ENCODE measurements around the gene RRP15.

RRP15 gene

DNA sequence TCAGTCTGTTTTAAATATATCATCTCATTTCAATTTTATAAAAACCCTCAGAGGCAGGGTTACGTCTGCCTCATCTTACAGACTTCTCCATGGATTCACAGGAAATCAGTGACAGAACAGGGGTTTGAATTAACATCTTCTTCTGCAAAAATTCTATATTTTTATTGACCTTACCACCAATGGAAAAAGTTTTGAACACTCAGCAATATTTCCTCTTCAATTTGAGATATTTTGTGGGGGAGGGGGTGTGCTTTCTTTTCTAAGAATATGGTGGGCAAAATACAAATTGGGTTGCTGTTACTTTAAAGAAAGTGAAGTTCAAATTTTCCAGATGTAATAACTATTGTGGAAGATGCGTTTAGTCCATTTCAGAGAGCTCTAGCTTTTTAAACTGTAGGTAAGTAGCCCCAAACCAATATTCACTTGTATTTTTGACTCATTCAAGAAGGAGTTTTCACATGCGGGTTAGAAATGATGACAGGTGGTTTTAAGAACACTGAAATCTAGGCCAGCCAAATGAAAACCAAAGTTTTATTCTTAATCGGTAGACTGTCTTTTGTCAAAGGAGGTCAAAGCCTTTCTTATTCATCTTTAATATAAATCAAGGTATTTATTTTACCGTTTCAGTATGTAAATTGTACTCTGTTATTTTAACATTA lies 77.5 kb downstream of the RRP15 start:
- no peak for DNase-seq (ENCODE audit: low read depth)

GRCh38 chr1:218363141-218363540 lies 78.0 kb downstream of the RRP15 start:
- DNase-seq (ENCODE audit: low read depth): no peak

DNA sequence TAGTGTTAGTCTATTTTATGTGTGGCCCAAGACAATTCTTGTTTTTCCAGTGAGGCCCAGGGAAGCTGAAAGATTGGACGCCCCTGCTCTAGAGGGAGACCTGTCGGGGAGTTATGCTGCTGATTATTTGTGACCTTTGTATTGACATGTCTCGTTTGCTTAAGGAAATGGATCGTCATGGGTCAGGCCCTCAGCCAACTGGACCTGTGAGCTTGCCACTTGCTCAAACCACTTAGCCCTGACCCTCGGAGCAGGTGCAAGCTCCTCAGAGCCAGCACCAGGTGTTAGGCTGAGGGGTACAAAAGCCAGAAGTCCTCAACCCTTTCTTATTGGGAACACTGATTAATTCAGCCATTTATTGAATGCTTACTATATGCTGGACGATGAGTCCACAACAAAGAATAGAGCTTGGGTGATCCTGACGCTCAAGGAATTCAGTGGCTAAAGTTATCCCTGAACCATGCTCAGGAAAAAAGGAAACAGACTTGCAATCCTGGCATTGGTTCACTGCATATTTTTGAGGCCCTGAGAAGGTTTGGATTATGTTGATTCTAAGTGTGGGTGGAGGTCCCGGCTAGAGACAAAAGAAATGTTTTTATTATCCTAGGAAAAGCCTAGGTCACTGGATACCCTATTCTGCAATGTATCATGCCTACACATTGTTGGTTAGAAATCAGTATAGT lies 79.1 kb downstream of the RRP15 start:
- no peak for DNase-seq (ENCODE audit: low read depth)

DNA sequence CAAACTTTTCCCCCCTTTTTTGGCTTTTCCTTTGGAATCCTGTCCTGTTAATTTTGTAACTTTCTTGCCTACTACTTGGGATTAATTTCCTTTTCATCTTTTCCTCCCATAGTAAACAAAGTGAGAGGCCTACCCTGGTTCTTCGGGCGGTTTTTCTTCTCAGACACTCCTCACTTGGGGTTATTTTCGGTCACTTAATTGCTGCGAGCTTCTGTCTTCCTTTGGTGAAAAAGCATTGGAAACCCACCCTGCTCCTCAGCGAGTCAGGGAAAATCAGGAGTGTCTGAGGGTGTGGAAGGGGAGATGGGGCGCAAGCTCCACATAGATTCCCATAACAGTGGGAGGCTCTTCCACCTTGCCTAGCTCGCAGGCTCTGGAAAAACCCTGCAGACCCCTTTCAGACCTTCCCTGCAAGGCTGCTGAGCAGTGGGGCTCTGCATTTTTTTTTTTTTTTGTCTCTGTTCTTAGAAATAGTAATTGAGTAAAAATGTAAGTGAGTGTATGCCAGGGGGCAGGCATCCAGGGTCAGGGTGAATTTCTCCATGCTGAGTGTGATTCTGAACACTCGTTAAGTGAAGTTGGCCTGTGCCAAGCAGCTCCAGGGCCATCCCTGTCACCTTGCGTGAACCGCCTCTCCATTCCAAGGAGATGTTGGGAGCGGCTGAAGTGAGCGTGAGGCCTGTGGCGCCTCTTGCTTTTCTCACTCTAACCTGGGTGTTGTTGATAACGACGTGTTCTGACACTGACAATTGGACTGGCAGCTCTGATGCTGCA lies 80.3 kb downstream of the RRP15 start:
- no peak for DNase-seq (ENCODE audit: low read depth)

- DNase-seq (ENCODE audit: low read depth): no peak
Observed at GRCh38 chr1:218366322-218367052, 81.4 kb downstream of the RRP15 start.

DNA sequence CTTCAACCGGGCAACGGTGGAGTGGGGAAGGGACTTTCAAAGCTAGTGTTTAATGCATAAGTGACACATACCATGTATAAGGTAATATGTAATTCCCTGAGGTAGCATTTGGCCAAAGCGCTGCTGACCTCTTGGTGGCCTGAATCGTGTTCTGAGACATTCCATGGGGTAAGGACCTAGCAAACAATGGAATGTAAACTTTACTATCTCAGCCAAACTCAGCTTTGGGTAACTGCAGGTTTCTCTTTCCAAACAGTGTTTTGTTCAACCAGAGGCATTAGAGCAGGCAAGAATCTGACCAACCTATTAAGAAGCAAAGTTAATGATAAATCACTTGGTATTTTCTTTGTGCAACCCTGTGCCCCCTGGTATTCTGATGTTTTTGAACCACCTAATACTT lies 82.0 kb downstream of the RRP15 start:
- no peak for DNase-seq (ENCODE audit: low read depth)

DNA sequence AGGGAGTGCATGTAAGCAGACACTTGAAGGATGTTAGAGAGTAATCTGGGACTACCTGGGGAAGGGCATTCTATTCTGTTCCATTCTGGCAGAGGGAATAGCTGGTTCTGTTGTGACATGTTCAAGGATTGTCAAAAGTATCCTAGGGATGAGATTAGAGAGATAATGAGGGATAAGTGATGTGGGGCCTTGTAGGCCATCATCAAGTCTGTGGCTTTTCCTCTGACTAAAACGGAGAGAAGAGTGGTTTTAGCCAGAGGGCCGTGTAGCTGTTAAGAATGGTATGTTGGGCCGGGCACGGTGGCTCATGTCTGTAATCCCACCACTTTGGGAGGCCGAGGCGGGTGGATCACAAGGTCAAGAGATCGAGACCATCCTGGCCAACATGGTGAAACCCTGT lies 83.6 kb downstream of the RRP15 start:
- DNase-seq (ENCODE audit: low read depth): no peak

GRCh38 chr1:218369688-218370511 lies 84.8 kb downstream of the RRP15 start:
- DNase-seq (ENCODE audit: low read depth): peak; percentile 47

DNA sequence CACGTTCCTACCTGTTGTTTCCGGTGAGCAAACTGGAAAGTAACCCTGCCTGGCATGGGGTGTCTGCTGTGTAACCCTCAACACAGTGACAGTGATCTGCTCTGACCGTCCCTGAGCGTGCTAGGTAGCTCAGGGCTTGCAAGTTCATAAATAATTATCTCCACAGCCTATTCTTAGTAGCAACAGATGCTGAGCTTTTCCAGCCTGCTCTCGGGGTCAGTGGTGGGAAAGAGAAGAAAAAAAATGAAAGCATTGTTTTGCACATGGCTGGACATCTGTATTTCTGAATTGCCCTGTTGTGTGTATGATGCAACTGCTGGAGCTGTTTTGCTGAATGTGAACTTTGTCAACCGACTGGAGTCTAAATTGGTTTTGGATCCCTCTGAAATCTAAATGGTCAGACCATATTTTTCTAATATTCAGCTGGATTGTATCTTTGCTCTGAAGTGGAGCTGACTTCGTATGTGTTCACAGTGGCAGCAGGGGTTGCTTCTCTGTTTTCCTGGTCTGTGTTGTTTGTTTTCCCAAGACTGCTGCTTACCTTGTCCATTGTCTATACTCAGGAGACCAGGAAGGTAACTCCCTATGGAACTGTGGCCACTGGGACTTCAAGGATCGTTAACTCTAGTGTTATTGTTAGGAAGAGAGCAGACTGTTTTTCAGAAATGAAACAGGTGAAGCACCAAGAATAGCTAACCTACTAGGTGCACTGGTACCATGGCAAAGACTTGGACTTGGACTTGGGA lies 87.0 kb downstream of the RRP15 start:
- DNase-seq (ENCODE audit: low read depth): peak; percentile 45

DNA sequence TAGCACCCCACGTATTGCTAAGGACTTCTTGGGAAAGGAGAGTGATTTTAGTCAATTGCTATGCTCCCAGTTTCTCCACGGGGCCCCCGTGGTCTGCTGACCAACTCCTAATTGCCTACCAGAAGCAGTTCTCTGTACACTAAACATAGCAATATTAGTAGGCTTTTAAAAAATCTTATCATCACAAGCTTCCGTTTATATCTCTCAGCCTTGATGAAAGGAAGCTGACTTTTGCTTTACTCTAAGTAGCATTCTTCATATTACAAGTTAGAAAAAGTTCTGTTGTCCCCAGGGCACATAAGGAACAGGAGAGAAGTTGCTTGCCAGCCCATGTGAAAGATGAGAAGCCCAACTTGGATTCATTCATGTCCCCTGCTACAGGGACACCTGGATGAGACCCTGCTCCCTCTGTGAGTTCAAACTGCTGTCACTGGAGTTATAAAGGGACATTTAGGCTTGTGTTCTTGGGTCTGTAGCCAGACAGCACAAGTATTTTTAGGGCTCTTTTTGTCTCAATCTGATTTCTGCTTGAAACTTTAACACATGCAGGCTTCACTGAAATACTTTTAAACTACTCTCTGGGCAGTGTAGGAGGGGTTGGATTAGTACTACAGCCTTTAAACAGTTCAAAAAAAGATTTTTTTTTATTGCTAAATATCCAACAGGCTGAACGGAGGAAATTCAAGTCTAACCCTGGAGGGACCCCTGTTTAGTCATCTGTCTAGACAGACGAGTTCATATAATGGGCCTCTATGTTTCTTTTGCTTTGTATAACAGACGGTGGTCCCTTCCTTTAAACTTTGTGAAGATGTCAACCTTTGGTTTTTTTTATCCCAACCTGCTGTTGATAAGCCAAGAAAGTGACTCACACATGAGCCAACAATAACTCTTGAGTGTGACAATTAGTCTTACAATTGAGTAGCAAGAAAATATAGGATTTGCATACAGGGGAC lies 89.6 kb downstream of the RRP15 start:
- no peak for DNase-seq (ENCODE audit: low read depth)

DNA sequence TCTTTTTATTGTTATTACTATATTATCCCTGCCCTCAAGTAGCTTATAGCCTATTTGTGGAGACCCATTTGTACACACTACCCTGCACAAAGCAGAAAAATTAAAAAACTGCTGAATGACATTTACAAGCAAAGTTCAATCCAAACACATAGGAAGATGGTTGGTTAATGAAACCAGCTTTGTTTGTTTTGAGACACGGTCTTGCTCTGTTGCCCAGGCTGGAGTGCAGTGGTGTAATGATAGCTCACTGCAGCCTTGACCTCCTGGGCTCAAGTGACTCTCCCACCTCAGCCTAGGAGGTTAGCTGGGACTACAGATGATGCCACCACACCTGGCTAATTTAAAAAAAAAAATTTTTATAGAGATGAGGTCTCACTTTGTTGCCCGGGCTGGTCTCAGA lies 91.6 kb downstream of the RRP15 start:
- DNase-seq (ENCODE audit: low read depth): no peak

- peak; percentile 91 for DNase-seq (ENCODE audit: low read depth)
Observed at GRCh38 chr1:218377143-218377660, 92.1 kb downstream of the RRP15 start.

DNA sequence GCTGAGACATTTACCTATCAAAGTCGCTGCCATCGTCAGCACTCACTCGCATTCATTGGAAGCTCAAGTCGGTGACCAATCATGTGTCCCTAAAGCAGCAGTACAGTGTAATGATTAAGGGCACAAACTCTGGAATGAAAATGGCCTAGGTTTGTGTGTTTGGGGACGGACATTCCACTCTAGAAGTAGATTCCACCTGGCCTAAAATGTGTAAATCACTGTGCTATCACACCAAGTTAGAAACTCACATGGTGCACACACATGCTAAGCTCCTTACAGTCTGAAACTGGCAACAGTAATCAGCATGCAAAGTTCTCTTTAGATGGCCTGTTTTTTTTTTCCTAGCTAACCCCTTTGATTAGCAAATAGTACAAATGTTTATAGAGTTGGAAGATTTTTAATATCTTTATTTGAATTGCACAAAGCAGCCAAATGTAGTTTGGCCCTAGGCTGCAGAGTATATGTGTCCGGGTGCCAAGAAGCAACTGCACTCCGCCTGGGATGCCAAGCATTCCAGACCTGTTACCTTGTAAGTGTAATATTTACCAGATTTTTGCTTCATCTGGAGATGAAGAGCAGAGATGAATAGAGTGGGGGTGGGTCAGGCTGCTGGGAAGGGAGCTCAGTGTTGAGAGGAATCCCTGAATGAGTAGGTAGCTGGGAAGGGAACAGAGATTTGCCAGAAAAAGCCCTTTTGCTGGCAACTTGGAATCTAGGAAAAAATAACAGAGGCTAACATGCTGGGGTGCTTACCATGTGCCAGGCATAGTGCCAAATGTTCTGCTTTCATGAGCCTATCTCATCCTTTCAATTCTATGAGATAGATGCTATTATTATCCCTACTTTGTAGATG lies 95.3 kb downstream of the RRP15 start:
- peak; percentile 28 for DNase-seq (ENCODE audit: low read depth)

GRCh38 chr1:218382261-218382660 lies 97.2 kb downstream of the RRP15 start:
- no peak for DNase-seq (ENCODE audit: low read depth)

DNA sequence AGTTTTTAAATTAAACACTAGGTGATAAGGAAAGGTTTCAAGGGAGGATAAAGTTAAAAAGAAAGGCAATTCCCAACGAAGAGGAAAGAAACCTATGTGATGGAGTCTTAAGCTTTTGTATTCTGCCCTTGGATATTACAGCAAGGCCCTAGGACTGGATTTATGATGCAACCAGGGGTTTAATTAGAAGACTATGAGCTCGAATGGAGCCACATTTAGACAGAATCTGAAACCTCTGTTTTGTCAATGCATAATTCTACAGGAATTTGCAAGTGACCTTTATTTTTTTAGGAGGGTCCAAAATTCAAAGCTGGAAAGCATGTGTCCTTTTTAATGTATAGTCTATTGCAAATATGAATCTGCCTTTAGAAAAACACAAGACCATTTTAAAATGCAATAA lies 98.0 kb downstream of the RRP15 start:
- no peak for DNase-seq (ENCODE audit: low read depth)

- no peak for DNase-seq (ENCODE audit: low read depth)
Observed at GRCh38 chr1:218383681-218384080, 98.6 kb downstream of the RRP15 start.

DNA sequence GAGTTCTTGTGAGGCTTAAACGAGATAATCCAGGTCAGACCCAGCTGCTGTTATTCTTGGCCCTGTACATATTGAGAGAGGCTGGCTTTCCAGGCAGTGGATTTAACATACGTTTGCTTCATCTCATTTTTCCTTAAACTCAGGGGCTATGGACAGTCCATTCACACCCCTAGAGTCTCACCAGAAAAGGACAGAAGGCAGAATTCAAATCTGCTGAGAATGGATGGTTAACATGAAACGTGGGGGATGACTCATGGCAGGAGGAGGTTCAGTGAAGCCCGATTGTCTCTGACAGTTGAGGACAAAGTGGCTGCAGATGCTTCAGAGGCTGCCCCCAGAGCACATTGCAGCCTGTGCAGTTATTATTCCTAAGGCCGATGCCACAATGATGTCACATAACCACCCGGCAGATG lies 99.5 kb downstream of the RRP15 start:
- DNase-seq (ENCODE audit: low read depth): no peak

All from stromal cell of bone marrow (primary cell).